Heart right ventricle (tissue), 16 donors: ENCODE data around the gene KIAA2012. TPM values are rescaled to one million over a fixed set of nuclear protein-coding genes. Genes with fewer than 3 reads are reported as not detected.

ENCODE experiments used
- ATAC-seq, 8 donors: fragments of 200-7000 bp; cut with Tn5 transposase; one replicate each; pipeline ENCODE4 v1.9.1; 2020; ENCODE audit warnings: mild to moderate bottlenecking in 8 of 8, moderate library complexity in 8 of 8, moderate number of reproducible peaks in 1 of 8
- DNase-seq, 2 donors: peaks; one replicate each; pipeline ENCODE4 v3.0.0-alpha.2; 2020
- H3K27ac ChIP-seq, 10 donors: fragments of 200-600 bp; sonication (generic) in 2 of 10; one replicate each; pipeline versions ENCODE4 v1.5.0 to v1.8.0; 2020 to 2022; ENCODE audit warnings: mild to moderate bottlenecking in 3 of 10
- H3K27me3 ChIP-seq, 7 donors: fragments of 200-600 bp; one replicate each; pipeline ENCODE4 v1.8.0; 2021 to 2022; ENCODE audit warnings: mild to moderate bottlenecking in 2 of 7
- H3K36me3 ChIP-seq, 9 donors: fragments of 200-600 bp; sonication (generic) in 1 of 9; one replicate each; pipeline versions ENCODE4 v1.5.0 to v1.8.0; 2020 to 2022; ENCODE audit warnings: mild to moderate bottlenecking in 2 of 9
- H3K4me1 ChIP-seq, 9 donors: fragments of 200-600 bp; sonication (generic) in 1 of 9; one replicate each; pipeline versions ENCODE4 v1.5.0 to v1.8.0; 2020 to 2022; ENCODE audit warnings: mild to moderate bottlenecking in 4 of 9
- H3K4me3 ChIP-seq, 10 donors: fragments of 200-600 bp; sonication (generic) in 2 of 10; one replicate each; pipeline versions ENCODE4 v1.5.0 to v1.8.0; 2020 to 2022; ENCODE audit warnings: mild to moderate bottlenecking in 7 of 10, moderate library complexity in 2 of 10
- H3K9me3 ChIP-seq, 11 donors: fragments of 200-600 bp in 10 of 11; sonication (generic) in 2 of 11; one replicate each; pipeline versions ENCODE4 v1.5.0 to v1.8.0; 2013 to 2022; ENCODE audit warnings: mild to moderate bottlenecking in 2 of 11, control low read depth in 1 of 11, moderate library complexity in 1 of 11
- CTCF ChIP-seq, 9 donors: fragments of 200-600 bp; sonication (generic) in 2 of 9; IDR thresholded peaks; one replicate each; pipeline versions ENCODE4 v1.5.0 to v1.8.0; 2021 to 2022; ENCODE audit warnings: antibody characterized with exemption in 9 of 9, mild to moderate bottlenecking in 5 of 9, moderate library complexity in 1 of 9
- WGBS, 2 donors: extraction: QIAGEN DNeasy Blood & Tissue Kit; methylation state at CpG; one replicate each; pipeline ENCODE4 v1.1.7; 2013; ENCODE audit warnings: inconsistent platforms in 1 of 2; 5-methylcytosine and 5-hydroxymethylcytosine counted together
- intact Hi-C, 10 donors: fragments of 100-400 bp; cut with DNase I; formaldehyde crosslinking; loops; one replicate each; pipeline versions ENCODE4 v1.11.1 to v1.14.2; 2022
- polyA plus RNA-seq, 2 donors: library from polyadenylated mRNA; stranded (reverse); fragments of 200-250 nt; gene quantifications; one replicate each; pipeline ENCODE4 v1.2.3, GENCODE V29; 2013
- total RNA-seq, 10 donors: library from RNA; stranded (reverse); fragmentation: NEBNext Ultra II Directional in 3 of 10; extraction: Animal tissue kit (Norgen Biotek cat#: 25700) in 3 of 10; gene quantifications; one replicate each; pipeline versions ENCODE4 v1.2.1 to v1.2.4, GENCODE V29; 2021 to 2023
- donor health status: Arrhythmogenic right ventricular cardiomyopathy.
- donor health status: ischemic (EF 13 %, LVEDD 7.1; RV severe dilation, severe dysfunction).
- donor health status: healthy with polysubstance abuse.
- donor health status: DM: no; HTN: yes; CAD: no.
- donor health status: DM: no; HTN: no; CAD: no.
- donor health status: ischemic (EF 25% LVEDD 6.9; RV normal size, moderate dysfunction).
- donor health status: ischemic (EF 25% LVEDD 5.7; RV mildly dilated, moderate dysfunction).
- donor health status: healthy.
- donor health status: DM: yes; HTN: yes; CAD: no.
- donor health status: Ischemic cardiomyopathy.
- donor health status: ischemic (EF 35%, LVEDD 5.7; RV mildly dilated, moderate dysfunction).
- donor health status: nonischemic (EF 11% LVEDD 7.7; RV severe dilation, severe dysfunction).
- donor health status: DM: yes; HTN: yes; CAD: no.
- donor health status: PGD.
- donor health status: ischemic (EF 29% LVEDD 5.4; RV normal size, mild dysfunction).
- donor health status: nonischemic (EF 23%, LVEDD 6.1; RV moderate dilation, normal function).

The KIAA2012 gene
- total and polyA plus RNA-seq, 12 donors, result not detected

GRCh38 chr2:202112041-202112440 lies 39.0 kb downstream of the KIAA2012 start:
- no peak overlapping the region for H3K27ac ChIP-seq
- H3K27me3 ChIP-seq, result peaks cover 0 to 13% (median 7%) of the 10 kb centered on the region in 7 donors
- no peak for TF ChIP-seq CTCF (IDR thresholded peaks at IDR 0.05)
- no peaks in the 10 kb centered on the region for H3K36me3 ChIP-seq
- 84 to 88% methylated on average over 7 of the region's 7 CpGs for WGBS, 2 donors
- no peak for DNase-seq
- intact Hi-C loops, result no loop called here
- ATAC-seq, result no peak
- H3K9me3 ChIP-seq, result no peaks in the 10 kb centered on the region
- no peak overlapping the region for H3K4me3 ChIP-seq
- H3K4me1 ChIP-seq, result peaks cover 0 to 26% (median 0%) of the 10 kb centered on the region in 9 donors

GRCh38 chr2:202113571-202114142 lies 40.6 kb downstream of the KIAA2012 start:
- intact Hi-C loops, result no loop called here
- H3K4me1 ChIP-seq, result peaks cover 0 to 26% (median 0%) of the 10 kb centered on the region in 9 donors
- H3K27ac ChIP-seq, result no peak overlapping the region
- H3K4me3 ChIP-seq, result no peak overlapping the region
- peaks cover 0 to 13% (median 7%) of the 10 kb centered on the region in 7 donors for H3K27me3 ChIP-seq
- no peak for TF ChIP-seq CTCF (IDR thresholded peaks at IDR 0.05)
- H3K36me3 ChIP-seq, result no peaks in the 10 kb centered on the region
- DNase-seq (no peak), ATAC-seq (no peak)
- H3K9me3 ChIP-seq, result no peaks in the 10 kb centered on the region
- 71 to 76% methylated on average over 6 of the region's 6 CpGs for WGBS, 2 donors

GRCh38 chr2:202114291-202114690 lies 41.2 kb downstream of the KIAA2012 start:
- Histone ChIP-seq H3K4me3 (no peak overlapping the region), H3K27ac (no peak overlapping the region), H3K4me1 (peaks cover 0 to 24% (median 0%) of the 10 kb centered on the region in 9 donors), H3K27me3 (peaks cover 0 to 13% (median 7%) of the 10 kb centered on the region in 7 donors), H3K36me3 (no peaks in the 10 kb centered on the region), H3K9me3 (no peaks in the 10 kb centered on the region)
- 73 to 77% methylated on average over 1 of the region's 1 CpG for WGBS, 2 donors
- intact Hi-C loops, result no loop called here
- ATAC-seq, result no peak
- TF ChIP-seq CTCF (IDR thresholded peaks at IDR 0.05), result no peak
- no peak for DNase-seq

GRCh38 chr2:202114795-202115194 lies 41.7 kb downstream of the KIAA2012 start:
- no peak overlapping the region for H3K27ac ChIP-seq
- intact Hi-C loops, result no loop called here
- WGBS, 2 donors, result 89 to 93% methylated on average over 1 of the region's 1 CpG
- H3K27me3 ChIP-seq, result peaks cover 0 to 13% (median 7%) of the 10 kb centered on the region in 7 donors
- no peak overlapping the region for H3K4me3 ChIP-seq
- peaks cover 0 to under 1% (median 0%) of the 10 kb centered on the region in 11 donors for H3K9me3 ChIP-seq
- no peak for ATAC-seq
- TF ChIP-seq CTCF (IDR thresholded peaks at IDR 0.05), result no peak
- H3K4me1 ChIP-seq, result peaks cover 0 to 19% (median 0%) of the 10 kb centered on the region in 9 donors
- DNase-seq, result no peak
- no peaks in the 10 kb centered on the region for H3K36me3 ChIP-seq
